K562 (cell line): ENCODE measurements around the gene EML6. TPM values are rescaled to one million over a fixed set of nuclear protein-coding genes. Genes with fewer than 3 reads are reported as not detected.

Experiments used
- ATAC-seq: fragments of 200-7000 bp; cut with Tn5 transposase; 3 replicates; pipeline ENCODE4 v1.9.1; 2020; ENCODE audit warnings: moderate library complexity
- BruUV-seq: library from RNA; stranded (reverse); fragments of 400-500 nt; replicated peaks from 2 replicates; lab custom pipeline; 2021; lab: Mats Ljungman, UMichigan
- CTCF ChIA-PET: fragments of 300-600 bp; formaldehyde crosslinking; extraction: SDS; loops from one replicate; lab custom pipeline; 2021; ENCODE audit warnings: low intra/inter-chr PET ratio; lab: Yijun Ruan, JAX
- POLR2A ChIA-PET: fragments of 300-600, 350-650 bp; sonication (Branson Sonifier 250); formaldehyde crosslinking; extraction: SDS; loops from one replicate; lab custom pipeline; 2021; ENCODE audit warnings: antibody characterized with exemption, inconsistent platforms; lab: Yijun Ruan, JAX
- DNase-seq, 4 experiments: peaks; one replicate each; pipeline versions ENCODE4 v3.0.0 to v3.0.0-alpha.2; 2011 to 2018; ENCODE audit warnings: low spot score in 3 of 4, mixed read lengths in 3 of 4; ENCODE audit errors: extremely low read depth in 1 of 4
- FAIRE-seq: peaks from 2 replicates; lab custom pipeline; 2011; peaks lifted over from hg19 to GRCh38; lab: Jason Lieb, UNC
- H2AFZ ChIP-seq: 2 replicates; pipeline ENCODE4 v1.6.0; 2011; ENCODE audit warnings: low read depth, low read length, control low read depth, inconsistent platforms
- H3K27ac ChIP-seq: fragments of 200-600 bp; 3 replicates; pipeline ENCODE4 v1.8.0; 2011; ENCODE audit warnings: low read depth, mild to moderate bottlenecking, control low read depth, inconsistent platforms, low read length, moderate library complexity, mixed read lengths; ENCODE audit errors: extremely low read depth
- H3K27me3 ChIP-seq, 2 experiments: fragments of 300-600 bp in 1 of 2; 2 replicates in 1 of 2; 3 replicates in 1 of 2; pipeline versions ENCODE4 v1.6.0 to v1.8.0; 2011; ENCODE audit warnings: inconsistent platforms in 2 of 2, low read length in 2 of 2, mild to moderate bottlenecking in 1 of 2, mixed read lengths in 1 of 2, moderate library complexity in 1 of 2; ENCODE audit not compliant: control insufficient read depth in 2 of 2, insufficient read depth in 2 of 2
- H3K36me3 ChIP-seq: fragments of 300-600 bp; 3 replicates; pipeline ENCODE4 v1.8.0; 2011; ENCODE audit warnings: mild to moderate bottlenecking, low read length, inconsistent platforms; ENCODE audit not compliant: control insufficient read depth, insufficient read depth
- H3K4me1 ChIP-seq, 2 experiments: fragments of 200-600 bp in 1 of 2; replicated peaks in 1 of 2; 2 replicates in 1 of 2; 3 replicates in 1 of 2; pipeline versions ENCODE4 v1.5.1 to v1.8.0; 2011; ENCODE audit warnings: inconsistent platforms in 2 of 2, low read length in 2 of 2, mild to moderate bottlenecking in 1 of 2, mixed read lengths in 1 of 2, moderate library complexity in 1 of 2; ENCODE audit not compliant: control insufficient read depth in 2 of 2, insufficient read depth in 2 of 2
- H3K4me2 ChIP-seq: 2 replicates; pipeline ENCODE4 v1.6.1; 2011; ENCODE audit warnings: low read length, control low read depth, inconsistent platforms, mixed read lengths; ENCODE audit not compliant: insufficient read depth
- H3K4me3 ChIP-seq: fragments of 200-600 bp; sonication (generic), shearing (Covaris generic); 2 replicates; pipeline ENCODE4 v1.5.1; 2016; ENCODE audit warnings: control low read depth, inconsistent platforms
- H3K79me2 ChIP-seq: fragments of 200-600 bp; 3 replicates; pipeline ENCODE4 v1.8.0; 2011; ENCODE audit warnings: low read length, inconsistent platforms; ENCODE audit not compliant: control insufficient read depth, insufficient read depth
- H3K9ac ChIP-seq, 2 experiments: 2 replicates each; pipeline versions ENCODE4 v1.6.0 to v1.6.1; 2011; ENCODE audit warnings: low read depth in 2 of 2, low read length in 2 of 2, control low read depth in 1 of 2, inconsistent platforms in 1 of 2, mild to moderate bottlenecking in 1 of 2, mixed read lengths in 1 of 2; ENCODE audit not compliant: insufficient read depth in 1 of 2
- H3K9me1 ChIP-seq: one replicate; pipeline ENCODE4 v1.6.0; 2011; ENCODE audit warnings: inconsistent platforms, mild to moderate bottlenecking, low read length, moderate library complexity; ENCODE audit not compliant: control insufficient read depth, insufficient read depth
- H3K9me3 ChIP-seq: replicated peaks from 2 replicates; pipeline ENCODE4 v1.5.1; 2011; ENCODE audit warnings: low read depth, low read length, inconsistent platforms; ENCODE audit not compliant: control insufficient read depth, insufficient read depth
- H4K20me1 ChIP-seq: replicated peaks from 2 replicates; pipeline ENCODE4 v1.6.1; 2011; ENCODE audit warnings: low read length, inconsistent platforms, mixed read lengths; ENCODE audit not compliant: control insufficient read depth, insufficient read depth
- ARID2 ChIP-seq: fragments of 450-650 bp; IDR thresholded peaks from 2 replicates; pipeline ENCODE4 v1.6.1; 2017; ENCODE audit warnings: antibody characterized with exemption, mild to moderate bottlenecking
- CHD4 ChIP-seq: fragments of 200-600 bp; sonication (generic); IDR thresholded peaks from 3 replicates; pipeline ENCODE4 v1.6.1; 2012; ENCODE audit warnings: low read depth, mild to moderate bottlenecking, mixed read lengths, low read length, inconsistent platforms; ENCODE audit not compliant: insufficient read depth, insufficient replicate concordance, poor library complexity, severe bottlenecking
- CREBBP ChIP-seq: IDR thresholded peaks from one replicate; pipeline ENCODE4 v1.6.1; 2012; ENCODE audit warnings: low read depth, mild to moderate bottlenecking, control low read depth, inconsistent platforms, low read length
- ETS2 ChIP-seq: IDR thresholded peaks from 2 replicates; pipeline ENCODE4 v1.6.1; 2016; ENCODE audit warnings: borderline replicate concordance, missing genetic modification characterization, mild to moderate bottlenecking, moderate library complexity, missing compliant biosample characterization; ENCODE audit not compliant: poor library complexity, severe bottlenecking
- HCFC1 ChIP-seq: IDR thresholded peaks from 2 replicates; pipeline ENCODE4 v1.6.1; 2012; ENCODE audit warnings: low read depth, low read length, improper control_type of control experiment
- NFIC ChIP-seq: fragments of 450-650 bp; IDR thresholded peaks from 2 replicates; pipeline ENCODE4 v1.6.1; 2017; ENCODE audit warnings: mild to moderate bottlenecking, inconsistent platforms
- NR2F6 ChIP-seq: fragments of 450-650 bp; formaldehyde crosslinking; IDR thresholded peaks from 2 replicates; pipeline ENCODE4 v1.4.0; 2020; ENCODE audit warnings: mild to moderate bottlenecking
- RBM15 ChIP-seq: fragments of 200-400 bp; formaldehyde crosslinking; IDR thresholded peaks from 2 replicates; pipeline ENCODE4 v1.6.1; 2018; ENCODE audit warnings: mild to moderate bottlenecking, low read length, moderate library complexity; ENCODE audit not compliant: insufficient read depth
- TGIF2 ChIP-seq: sonication (generic); formaldehyde crosslinking; IDR thresholded peaks from 2 replicates; pipeline ENCODE4 v1.8.1; 2022; ENCODE audit warnings: mild to moderate bottlenecking, missing genetic modification reagents, moderate library complexity
- ZNF124 ChIP-seq: sonication (generic); formaldehyde crosslinking; IDR thresholded peaks from 2 replicates; pipeline ENCODE4 v1.8.1; 2022; ENCODE audit warnings: missing genetic modification reagents
- ZNF282 ChIP-seq: sonication (generic); formaldehyde crosslinking; IDR thresholded peaks from 2 replicates; pipeline ENCODE4 v1.8.1; 2023; ENCODE audit warnings: missing genetic modification reagents
- WGBS: fragments of 100-300 bp; shearing (Covaris generic); methylation state at CpG from one replicate; pipeline ENCODE4 v1.1.6; 2016; ENCODE audit warnings: low coverage, mixed read lengths; ENCODE audit not compliant: insufficient coverage; ENCODE audit errors: missing lambda C conversion rate; 5-methylcytosine and 5-hydroxymethylcytosine counted together
- in situ Hi-C: fragments of 300-500 bp; cut with MboI; formaldehyde crosslinking; loops from 4 replicates; pipeline ENCODE4 v1.15.0; 2018; ENCODE audit warnings: inconsistent platforms, mixed read lengths
- intact Hi-C: fragments of 100-400 bp; cut with micrococcal nuclease; formaldehyde crosslinking; loops from 2 replicates; pipeline ENCODE4 v1.14.2; 2022
- polyA plus RNA-seq, 8 experiments: library from polyadenylated mRNA; depleted of rRNA in 4 of 8; stranded (reverse) in 5 of 8; unstranded in 3 of 8; fragments of >200 nt; fragmentation: Nextera tagmentation in 2 of 8; fragmentation: Illumina TruSeq in 1 of 8; extraction: Ambion mirVana in 2 of 8; extraction: Trizol in 1 of 8; gene quantifications; 2 replicates each; pipeline versions ENCODE4 v1.2.1 to v1.2.3, GENCODE V29; 2011 to 2014; ENCODE audit warnings: inconsistent platforms in 1 of 8, missing spikeins in 1 of 8
- total RNA-seq, 7 experiments: library from RNA; depleted of rRNA in 6 of 7; stranded (reverse); fragments of >200 nt in 6 of 7; fragmentation: Illumina TruSeq in 2 of 7; extraction: Trizol in 2 of 7; gene quantifications; 2 replicates each; pipeline versions ENCODE4 v1.2.1 to v1.2.3, GENCODE V29; 2011 to 2021; ENCODE audit warnings: low replicate concordance in 1 of 7
- TF ChIP-seq, protein P1 (sequence below), 2 experiments: fragments of 250-450 bp in 1 of 2; fragments of 450-650 bp in 1 of 2; sonication (Bioruptor Pico) in 1 of 2; IDR thresholded peaks; 2 replicates each; pipeline versions ENCODE4 v1.6.1 to v1.8.0; 2016 to 2021; ENCODE audit warnings: mild to moderate bottlenecking in 2 of 2, moderate library complexity in 2 of 2, missing compliant biosample characterization in 1 of 2, missing genetic modification characterization in 1 of 2
- TF ChIP-seq, protein P2 (sequence below): fragments of 250-450 bp; sonication (Bioruptor Pico); IDR thresholded peaks from 2 replicates; pipeline ENCODE4 v1.5.0; 2021; ENCODE audit warnings: mild to moderate bottlenecking, borderline replicate concordance

Gene EML6
- total and polyA plus RNA-seq, 9 of the 15 experiments (the other 6 are each of a cell fraction or from before 2014, with no cell fraction given) = 0.07 to 0.56 (median 0.25) TPM

DNA sequence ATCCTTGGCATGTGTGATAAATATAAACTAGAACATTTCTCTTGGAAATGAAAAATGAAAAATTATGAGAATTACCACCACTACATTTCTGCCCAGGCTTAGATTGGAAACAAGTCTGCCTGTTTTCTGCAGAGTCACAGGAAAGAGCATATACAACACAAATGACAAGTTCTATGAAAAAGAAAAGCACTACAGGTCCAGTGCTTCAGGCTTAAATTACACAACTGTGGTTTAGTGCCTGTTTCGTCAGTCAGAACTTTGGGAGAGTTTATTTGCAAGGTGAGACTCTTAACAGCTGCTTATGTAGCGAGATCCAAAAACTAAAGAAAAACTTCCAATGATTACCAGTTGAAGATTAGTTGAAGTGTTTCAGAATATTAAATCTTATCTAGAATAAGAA is 257.9 kb downstream of the EML6 start:
- Histone ChIP-seq H4K20me1 (peaks cover 17% of the 10 kb centered on the region; the same call in 1 of the 2 replicates), H3K79me2 (peaks cover 90% of the 10 kb centered on the region), H3K9me3 (no peaks in the 10 kb centered on the region), H3K36me3 (peaks cover 79% of the 10 kb centered on the region), H3K27ac (no peak overlapping the region), H3K27me3 (no peaks in the 10 kb centered on the region), H2AFZ (no peak overlapping the region), H3K4me3 (no peak overlapping the region), H3K9me1 (no peaks in the 10 kb centered on the region), H3K9ac (no peak overlapping the region), H3K4me1 (no peaks in the 10 kb centered on the region), H3K4me2 (no peak overlapping the region)
- intact Hi-C loops (no loop called here), in situ Hi-C loops (no loop called here)
- CTCF ChIA-PET = no interaction called here
- DNase-seq (no peak), ATAC-seq (no peak), FAIRE-seq (no peak)
- WGBS = 90% methylated on average over 2 of the region's 2 CpGs
- BruUV-seq = no TSS peak
- POLR2A ChIA-PET = interaction anchor here (1.0 kb wide), 1 partner anchor 11 kb away, joined by 3 read pairs; no protein-coding TSS in a partner anchor
- TF ChIP-seq RBM15 (no peak), NR2F6 (CRISPR knock-in tag) (no peak), ARID2 (no peak), CHD4 (no peak), HCFC1 (no peak), CREBBP (no peak), ZNF124 (CRISPR knock-in tag) (no peak), TGIF2 (CRISPR knock-in tag) (no peak), NFIC (no peak), ETS2 (tag) (no peak), ZNF282 (CRISPR knock-in tag) (no peak)
- TF ChIP-seq, protein P1, sequence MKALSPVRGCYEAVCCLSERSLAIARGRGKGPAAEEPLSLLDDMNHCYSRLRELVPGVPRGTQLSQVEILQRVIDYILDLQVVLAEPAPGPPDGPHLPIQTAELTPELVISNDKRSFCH (CRISPR knock-in tag; IDR thresholded peaks at IDR 0.05) = no peak
- TF ChIP-seq, protein P1 (tag; IDR thresholded peaks at IDR 0.05) = no peak
- TF ChIP-seq, protein P2, sequence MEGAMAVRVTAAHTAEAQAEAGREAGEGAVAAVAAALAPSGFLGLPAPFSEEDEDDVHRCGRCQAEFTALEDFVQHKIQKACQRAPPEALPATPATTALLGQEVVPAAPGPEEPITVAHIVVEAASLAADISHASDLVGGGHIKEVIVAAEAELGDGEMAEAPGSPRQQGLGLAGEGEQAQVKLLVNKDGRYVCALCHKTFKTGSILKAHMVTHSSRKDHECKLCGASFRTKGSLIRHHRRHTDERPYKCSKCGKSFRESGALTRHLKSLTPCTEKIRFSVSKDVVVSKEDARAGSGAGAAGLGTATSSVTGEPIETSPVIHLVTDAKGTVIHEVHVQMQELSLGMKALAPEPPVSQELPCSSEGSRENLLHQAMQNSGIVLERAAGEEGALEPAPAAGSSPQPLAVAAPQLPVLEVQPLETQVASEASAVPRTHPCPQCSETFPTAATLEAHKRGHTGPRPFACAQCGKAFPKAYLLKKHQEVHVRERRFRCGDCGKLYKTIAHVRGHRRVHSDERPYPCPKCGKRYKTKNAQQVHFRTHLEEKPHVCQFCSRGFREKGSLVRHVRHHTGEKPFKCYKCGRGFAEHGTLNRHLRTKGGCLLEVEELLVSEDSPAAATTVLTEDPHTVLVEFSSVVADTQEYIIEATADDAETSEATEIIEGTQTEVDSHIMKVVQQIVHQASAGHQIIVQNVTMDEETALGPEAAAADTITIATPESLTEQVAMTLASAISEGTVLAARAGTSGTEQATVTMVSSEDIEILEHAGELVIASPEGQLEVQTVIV (CRISPR knock-in tag) = no peak
